ENCODE measurements around the gene CORO2A.

DNA sequence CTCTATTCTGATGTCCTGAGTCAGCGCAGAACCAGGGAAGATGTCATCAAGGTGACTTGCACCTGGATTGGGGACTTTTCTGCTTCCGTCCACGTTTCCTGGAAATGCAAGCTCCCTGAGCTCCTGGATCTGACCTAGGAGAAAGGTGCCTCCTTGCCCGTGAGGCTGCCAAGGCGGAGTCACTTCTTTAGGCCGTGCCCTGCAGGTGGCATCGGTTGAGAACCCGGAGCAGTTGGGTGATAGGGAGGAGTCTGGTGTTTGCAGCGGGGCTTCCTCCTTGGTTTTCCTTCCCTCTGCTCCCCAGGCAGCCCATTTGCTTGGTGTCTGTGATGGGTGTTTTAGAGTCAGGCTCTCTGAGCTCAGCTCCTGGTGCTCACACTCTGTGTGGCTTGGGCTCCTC is 120.7 kb downstream of the CORO2A start:
- TF ChIP-seq, protein P1, sequence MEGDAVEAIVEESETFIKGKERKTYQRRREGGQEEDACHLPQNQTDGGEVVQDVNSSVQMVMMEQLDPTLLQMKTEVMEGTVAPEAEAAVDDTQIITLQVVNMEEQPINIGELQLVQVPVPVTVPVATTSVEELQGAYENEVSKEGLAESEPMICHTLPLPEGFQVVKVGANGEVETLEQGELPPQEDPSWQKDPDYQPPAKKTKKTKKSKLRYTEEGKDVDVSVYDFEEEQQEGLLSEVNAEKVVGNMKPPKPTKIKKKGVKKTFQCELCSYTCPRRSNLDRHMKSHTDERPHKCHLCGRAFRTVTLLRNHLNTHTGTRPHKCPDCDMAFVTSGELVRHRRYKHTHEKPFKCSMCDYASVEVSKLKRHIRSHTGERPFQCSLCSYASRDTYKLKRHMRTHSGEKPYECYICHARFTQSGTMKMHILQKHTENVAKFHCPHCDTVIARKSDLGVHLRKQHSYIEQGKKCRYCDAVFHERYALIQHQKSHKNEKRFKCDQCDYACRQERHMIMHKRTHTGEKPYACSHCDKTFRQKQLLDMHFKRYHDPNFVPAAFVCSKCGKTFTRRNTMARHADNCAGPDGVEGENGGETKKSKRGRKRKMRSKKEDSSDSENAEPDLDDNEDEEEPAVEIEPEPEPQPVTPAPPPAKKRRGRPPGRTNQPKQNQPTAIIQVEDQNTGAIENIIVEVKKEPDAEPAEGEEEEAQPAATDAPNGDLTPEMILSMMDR (IDR thresholded peaks at IDR 0.05): no peak
- TF ChIP-seq EP300 (IDR thresholded peaks at IDR 0.05): no peak
- TF ChIP-seq POLR2A (IDR thresholded peaks at IDR 0.05): no peak
- TF ChIP-seq POLR2AphosphoS5 (IDR thresholded peaks at IDR 0.05): no peak
